T-helper 1 cell treated with Interleukin-12 subunit alpha and Interleukin-12 subunit beta and Interleukin-4 antibody, amounts not matched to agents 30 μg/mL and 1 μg/mL, for 36 hours (primary cell): ENCODE data around the gene USP10.

Experiments
- H3K27ac Mint-ChIP-seq: one replicate; pipeline ENCODE4 v1.8.0; 2021; ENCODE audit warnings: mild to moderate bottlenecking, mixed read lengths
- H3K27me3 Mint-ChIP-seq: one replicate; pipeline ENCODE4 v1.8.0; 2021; ENCODE audit warnings: low read depth, mixed read lengths
- H3K36me3 Mint-ChIP-seq: one replicate; pipeline ENCODE4 v1.8.0; 2021; ENCODE audit warnings: low read depth, mixed read lengths
- H3K4me1 Mint-ChIP-seq: one replicate; pipeline ENCODE4 v1.8.0; 2021; ENCODE audit warnings: low read depth, mixed read lengths
- H3K4me3 Mint-ChIP-seq: one replicate; pipeline ENCODE4 v1.8.0; 2021; ENCODE audit warnings: mild to moderate bottlenecking, moderate library complexity, mixed read lengths
- H3K9me3 Mint-ChIP-seq: one replicate; pipeline ENCODE4 v1.8.0; 2021; ENCODE audit warnings: mixed read lengths

Gene USP10

GRCh38 chr16:84665359-84665758 is 34.4 kb upstream of the USP10 start:
- no peaks in the 10 kb centered on the region for H3K9me3 Mint-ChIP-seq
- H3K36me3 Mint-ChIP-seq, result peaks cover 34% of the 10 kb centered on the region
- H3K4me3 Mint-ChIP-seq, result no peak overlapping the region
- H3K27ac Mint-ChIP-seq, result no peak overlapping the region
- H3K4me1 Mint-ChIP-seq, result no peaks in the 10 kb centered on the region
- H3K27me3 Mint-ChIP-seq, result no peaks in the 10 kb centered on the region

GRCh38 chr16:84665843-84666242 is 34.0 kb upstream of the USP10 start:
- H3K9me3 Mint-ChIP-seq, result no peaks in the 10 kb centered on the region
- no peaks in the 10 kb centered on the region for H3K4me1 Mint-ChIP-seq
- no peaks in the 10 kb centered on the region for H3K27me3 Mint-ChIP-seq
- peaks cover 29% of the 10 kb centered on the region for H3K36me3 Mint-ChIP-seq
- H3K27ac Mint-ChIP-seq, result no peak overlapping the region
- H3K4me3 Mint-ChIP-seq, result no peak overlapping the region

- Mint-ChIP-seq H3K27ac (no peak overlapping the region), H3K4me1 (peaks cover 5% of the 10 kb centered on the region), H3K4me3 (no peak overlapping the region), H3K9me3 (no peaks in the 10 kb centered on the region), H3K36me3 (peaks cover 13% of the 10 kb centered on the region), H3K27me3 (no peaks in the 10 kb centered on the region)
These were observed 32.0 kb upstream of the USP10 start for GRCh38 chr16:84667600-84668309.

GRCh38 chr16:84670063-84670462 is 29.7 kb upstream of the USP10 start:
- no peaks in the 10 kb centered on the region for H3K27me3 Mint-ChIP-seq
- H3K36me3 Mint-ChIP-seq, result peaks cover 5% of the 10 kb centered on the region
- H3K4me3 Mint-ChIP-seq, result no peak overlapping the region
- no peaks in the 10 kb centered on the region for H3K9me3 Mint-ChIP-seq
- no peak overlapping the region for H3K27ac Mint-ChIP-seq
- peaks cover 5% of the 10 kb centered on the region for H3K4me1 Mint-ChIP-seq

GRCh38 chr16:84672276-84673202 is 27.3 kb upstream of the USP10 start:
- peaks cover 5% of the 10 kb centered on the region for H3K4me1 Mint-ChIP-seq
- H3K4me3 Mint-ChIP-seq, result no peak overlapping the region
- H3K36me3 Mint-ChIP-seq, result peaks cover under 1% of the 10 kb centered on the region
- H3K9me3 Mint-ChIP-seq, result no peaks in the 10 kb centered on the region
- H3K27me3 Mint-ChIP-seq, result peaks cover 8% of the 10 kb centered on the region
- H3K27ac Mint-ChIP-seq, result no peak overlapping the region

- H3K27ac Mint-ChIP-seq, result no peak overlapping the region
- no peaks in the 10 kb centered on the region for H3K36me3 Mint-ChIP-seq
- H3K27me3 Mint-ChIP-seq, result peaks cover 12% of the 10 kb centered on the region
- H3K4me1 Mint-ChIP-seq, result peaks cover 5% of the 10 kb centered on the region
- H3K9me3 Mint-ChIP-seq, result no peaks in the 10 kb centered on the region
- no peak overlapping the region for H3K4me3 Mint-ChIP-seq
These were observed 26.6 kb upstream of the USP10 start for GRCh38 chr16:84673203-84673535.

- peaks cover 5% of the 10 kb centered on the region for H3K4me1 Mint-ChIP-seq
- H3K36me3 Mint-ChIP-seq, result no peaks in the 10 kb centered on the region
- H3K4me3 Mint-ChIP-seq, result no peak overlapping the region
- H3K9me3 Mint-ChIP-seq, result no peaks in the 10 kb centered on the region
- no peak overlapping the region for H3K27ac Mint-ChIP-seq
- peaks cover 12% of the 10 kb centered on the region for H3K27me3 Mint-ChIP-seq
These were observed 26.2 kb upstream of the USP10 start for GRCh38 chr16:84673561-84673960.

- peaks cover 5% of the 10 kb centered on the region for H3K4me1 Mint-ChIP-seq
- H3K4me3 Mint-ChIP-seq, result no peak overlapping the region
- H3K27ac Mint-ChIP-seq, result no peak overlapping the region
- peaks cover 18% of the 10 kb centered on the region for H3K27me3 Mint-ChIP-seq
- no peaks in the 10 kb centered on the region for H3K36me3 Mint-ChIP-seq
- H3K9me3 Mint-ChIP-seq, result no peaks in the 10 kb centered on the region
These were observed 24.4 kb upstream of the USP10 start for GRCh38 chr16:84675423-84675822.

GRCh38 chr16:84675884-84676283 is 23.9 kb upstream of the USP10 start:
- Mint-ChIP-seq H3K4me3 (no peak overlapping the region), H3K27ac (no peak overlapping the region), H3K36me3 (no peaks in the 10 kb centered on the region), H3K27me3 (peaks cover 22% of the 10 kb centered on the region), H3K9me3 (no peaks in the 10 kb centered on the region), H3K4me1 (peaks cover 5% of the 10 kb centered on the region)

GRCh38 chr16:84677017-84677803 is 22.6 kb upstream of the USP10 start:
- no peak overlapping the region for H3K27ac Mint-ChIP-seq
- H3K4me3 Mint-ChIP-seq, result no peak overlapping the region
- H3K27me3 Mint-ChIP-seq, result peaks cover 30% of the 10 kb centered on the region
- no peaks in the 10 kb centered on the region for H3K36me3 Mint-ChIP-seq
- peaks cover 3% of the 10 kb centered on the region for H3K4me1 Mint-ChIP-seq
- H3K9me3 Mint-ChIP-seq, result no peaks in the 10 kb centered on the region

GRCh38 chr16:84677849-84678248 is 22.0 kb upstream of the USP10 start:
- H3K9me3 Mint-ChIP-seq, result no peaks in the 10 kb centered on the region

GRCh38 chr16:84678541-84678940 is 21.3 kb upstream of the USP10 start:
- Mint-ChIP-seq H3K36me3 (no peaks in the 10 kb centered on the region), H3K27me3 (peaks cover 34% of the 10 kb centered on the region), H3K27ac (no peak overlapping the region), H3K4me3 (no peak overlapping the region), H3K4me1 (no peaks in the 10 kb centered on the region), H3K9me3 (no peaks in the 10 kb centered on the region)

More at GRCh38 chr16:84677849-84678248, 22.0 kb upstream of the USP10 start:
- Mint-ChIP-seq H3K27ac (no peak overlapping the region), H3K27me3 (peaks cover 33% of the 10 kb centered on the region), H3K4me1 (no peaks in the 10 kb centered on the region), H3K36me3 (no peaks in the 10 kb centered on the region), H3K4me3 (no peak overlapping the region)

- no peaks in the 10 kb centered on the region for H3K9me3 Mint-ChIP-seq
- no peak overlapping the region for H3K4me3 Mint-ChIP-seq
- peaks cover 47% of the 10 kb centered on the region for H3K27me3 Mint-ChIP-seq
- H3K36me3 Mint-ChIP-seq, result no peaks in the 10 kb centered on the region
- H3K27ac Mint-ChIP-seq, result no peak overlapping the region
- no peaks in the 10 kb centered on the region for H3K4me1 Mint-ChIP-seq
These were observed 19.5 kb upstream of the USP10 start for GRCh38 chr16:84680165-84680842.
